ENCODE data around the gene BEND3.
"Not testable (repeated sequence)": the region's sequence is repeated elsewhere in the genome, so short reads cannot be mapped to it uniquely, and the experiment has no call there.

Gene BEND3

GRCh38 chr6:107144666-107145065 lies 29.4 kb upstream of the BEND3 start:
- TF ChIP-seq EZH2phosphoT487 (IDR thresholded peaks at IDR 0.05; ENCODE audit: borderline replicate concordance) (no peak), CTCF (conservative IDR thresholded peaks at IDR 0.05; ENCODE audit: low read length) (no peak)
- no peaks in the 10 kb centered on the region for H3F3A ChIP-seq (ENCODE audit: low read depth)
- no peak overlapping the region for H2AFZ ChIP-seq (ENCODE audit: low read length)
- no peak overlapping the region for H3K4me3 ChIP-seq (ENCODE audit: low read length, poor library complexity, severe bottlenecking)
- no peaks in the 10 kb centered on the region for H3K9me2 ChIP-seq (replicated peaks; ENCODE audit: low read depth, low read length)
- H3K79me2 ChIP-seq (ENCODE audit: insufficient read depth, low read length) = no peaks in the 10 kb centered on the region
- no peak overlapping the region for H3K4me2 ChIP-seq (ENCODE audit: low read depth, low read length, poor library complexity, severe bottlenecking)
- no peaks in the 10 kb centered on the region for H3K4me1 ChIP-seq (ENCODE audit: insufficient read depth, low read length, poor library complexity, severe bottlenecking)
- H3K27me3 ChIP-seq (ENCODE audit: insufficient read depth, low read length, poor library complexity, severe bottlenecking) = no peaks in the 10 kb centered on the region
- no peak overlapping the region for H3K9ac ChIP-seq (ENCODE audit: low read depth, low read length, poor library complexity, severe bottlenecking)
- no peaks in the 10 kb centered on the region for H3K9me3 ChIP-seq (ENCODE audit: insufficient read depth, low read depth, low read length)
- H3K36me3 ChIP-seq (ENCODE audit: insufficient read depth, low read length) = no peaks in the 10 kb centered on the region
- H4K20me1 ChIP-seq (ENCODE audit: insufficient read depth, low read length, poor library complexity, severe bottlenecking) = no peaks in the 10 kb centered on the region

GRCh38 chr6:107144014-107144413 lies 28.7 kb upstream of the BEND3 start:
- H3F3A ChIP-seq (ENCODE audit: low read depth) = no peaks in the 10 kb centered on the region
- H3K4me1 ChIP-seq (ENCODE audit: insufficient read depth, low read length, poor library complexity, severe bottlenecking) = no peaks in the 10 kb centered on the region
- H3K36me3 ChIP-seq (ENCODE audit: insufficient read depth, low read length) = no peaks in the 10 kb centered on the region
- no peak overlapping the region for H3K4me3 ChIP-seq (ENCODE audit: low read length, poor library complexity, severe bottlenecking)
- H4K20me1 ChIP-seq (ENCODE audit: insufficient read depth, low read length, poor library complexity, severe bottlenecking) = no peaks in the 10 kb centered on the region
- no peaks in the 10 kb centered on the region for H3K27me3 ChIP-seq (ENCODE audit: insufficient read depth, low read length, poor library complexity, severe bottlenecking)
- H3K4me2 ChIP-seq (ENCODE audit: low read depth, low read length, poor library complexity, severe bottlenecking) = no peak overlapping the region
- H3K79me2 ChIP-seq (ENCODE audit: insufficient read depth, low read length) = no peaks in the 10 kb centered on the region
- H2AFZ ChIP-seq (ENCODE audit: low read length) = no peak overlapping the region
- H3K9ac ChIP-seq (ENCODE audit: low read depth, low read length, poor library complexity, severe bottlenecking) = no peak overlapping the region
- TF ChIP-seq EZH2phosphoT487 (IDR thresholded peaks at IDR 0.05; ENCODE audit: borderline replicate concordance) (no peak), CTCF (conservative IDR thresholded peaks at IDR 0.05; ENCODE audit: low read length) (no peak)
- H3K9me2 ChIP-seq (replicated peaks; ENCODE audit: low read depth, low read length) = no peaks in the 10 kb centered on the region
- no peaks in the 10 kb centered on the region for H3K9me3 ChIP-seq (ENCODE audit: insufficient read depth, low read depth, low read length)

GRCh38 chr6:107140581-107140980 lies 25.3 kb upstream of the BEND3 start:
- H2AFZ ChIP-seq (ENCODE audit: low read length) = no peak overlapping the region
- no peaks in the 10 kb centered on the region for H3K27me3 ChIP-seq (ENCODE audit: insufficient read depth, low read length, poor library complexity, severe bottlenecking)
- no peaks in the 10 kb centered on the region for H3K4me1 ChIP-seq (ENCODE audit: insufficient read depth, low read length, poor library complexity, severe bottlenecking)
- H3F3A ChIP-seq (ENCODE audit: low read depth) = no peaks in the 10 kb centered on the region
- no peaks in the 10 kb centered on the region for H3K79me2 ChIP-seq (ENCODE audit: insufficient read depth, low read length)
- no peak overlapping the region for H3K9ac ChIP-seq (ENCODE audit: low read depth, low read length, poor library complexity, severe bottlenecking)
- no peak for TF ChIP-seq CTCF (conservative IDR thresholded peaks at IDR 0.05; ENCODE audit: low read length)
- TF ChIP-seq EZH2phosphoT487 (IDR thresholded peaks at IDR 0.05; ENCODE audit: borderline replicate concordance) = no peak
- no peaks in the 10 kb centered on the region for H3K36me3 ChIP-seq (ENCODE audit: insufficient read depth, low read length)
- H3K4me3 ChIP-seq (ENCODE audit: low read length, poor library complexity, severe bottlenecking) = no peak overlapping the region
- no peak overlapping the region for H3K4me2 ChIP-seq (ENCODE audit: low read depth, low read length, poor library complexity, severe bottlenecking)
- no peaks in the 10 kb centered on the region for H3K9me3 ChIP-seq (ENCODE audit: insufficient read depth, low read depth, low read length)
- H4K20me1 ChIP-seq (ENCODE audit: insufficient read depth, low read length, poor library complexity, severe bottlenecking) = no peaks in the 10 kb centered on the region
- H3K9me2 ChIP-seq (replicated peaks; ENCODE audit: low read depth, low read length) = no peaks in the 10 kb centered on the region

- H3K4me1 ChIP-seq (ENCODE audit: insufficient read depth, low read length, poor library complexity, severe bottlenecking); H4K20me1 ChIP-seq (ENCODE audit: insufficient read depth, low read length, poor library complexity, severe bottlenecking): not testable (repeated sequence)
Observed at GRCh38 chr6:107136324-107136723, 21.0 kb upstream of the BEND3 start.

GRCh38 chr6:107135048-107135680 lies 19.8 kb upstream of the BEND3 start:
- not testable (repeated sequence) for H3K4me3 ChIP-seq (ENCODE audit: low read length, poor library complexity, severe bottlenecking); H2AFZ ChIP-seq (ENCODE audit: low read length); H3K4me2 ChIP-seq (ENCODE audit: low read depth, low read length, poor library complexity, severe bottlenecking); H3F3A ChIP-seq (ENCODE audit: low read depth); H4K20me1 ChIP-seq (ENCODE audit: insufficient read depth, low read length, poor library complexity, severe bottlenecking); H3K4me1 ChIP-seq (ENCODE audit: insufficient read depth, low read length, poor library complexity, severe bottlenecking); H3K36me3 ChIP-seq (ENCODE audit: insufficient read depth, low read length); H3K9me2 ChIP-seq (replicated peaks; ENCODE audit: low read depth, low read length); H3K27me3 ChIP-seq (ENCODE audit: insufficient read depth, low read length, poor library complexity, severe bottlenecking); H3K9ac ChIP-seq (ENCODE audit: low read depth, low read length, poor library complexity, severe bottlenecking); H3K9me3 ChIP-seq (ENCODE audit: insufficient read depth, low read depth, low read length); H3K79me2 ChIP-seq (ENCODE audit: insufficient read depth, low read length)

More at GRCh38 chr6:107136324-107136723, 21.0 kb upstream of the BEND3 start:
- not testable (repeated sequence) for H2AFZ ChIP-seq (ENCODE audit: low read length); H3K27me3 ChIP-seq (ENCODE audit: insufficient read depth, low read length, poor library complexity, severe bottlenecking); H3F3A ChIP-seq (ENCODE audit: low read depth); H3K36me3 ChIP-seq (ENCODE audit: insufficient read depth, low read length); H3K9me2 ChIP-seq (replicated peaks; ENCODE audit: low read depth, low read length); H3K9ac ChIP-seq (ENCODE audit: low read depth, low read length, poor library complexity, severe bottlenecking); H3K4me2 ChIP-seq (ENCODE audit: low read depth, low read length, poor library complexity, severe bottlenecking); H3K4me3 ChIP-seq (ENCODE audit: low read length, poor library complexity, severe bottlenecking); H3K9me3 ChIP-seq (ENCODE audit: insufficient read depth, low read depth, low read length); H3K79me2 ChIP-seq (ENCODE audit: insufficient read depth, low read length)

All from Loucy (cell line).